ENCODE results near the gene CTU2. TPM values are rescaled to one million over a fixed set of nuclear protein-coding genes. Genes with fewer than 3 reads are reported as not detected.
A peak's percentile ranks its signal among the peaks of the same experiment; 100 is the strongest.

Gene CTU2
- total RNA-seq, 4 donors from 2014 or later = 0.88 to 20.3 (median 14.6) TPM

GRCh38 chr16:88763502-88764053, 57.3 kb downstream of the CTU2 start:
- Histone ChIP-seq H3K27me3 (no peaks in the 10 kb centered on the region), H3K27ac (peak overlapping the region in 1 of 2 donors; percentile 23), H3K4me1 (peaks cover 5 to 21% of the 10 kb centered on the region in 2 donors)

GRCh38 chr16:88764080-88764479, 57.8 kb downstream of the CTU2 start:
- Histone ChIP-seq H3K4me1 (peaks cover 10 to 26% of the 10 kb centered on the region in 2 donors), H3K27me3 (no peaks in the 10 kb centered on the region), H3K27ac (peak overlapping the region in 1 of 2 donors; percentile 23), H3K4me3 (no peak overlapping the region), H3K36me3 (no peaks in the 10 kb centered on the region), H3K9me3 (no peaks in the 10 kb centered on the region)
- DNase-seq = no peak
- no peak for TF ChIP-seq POLR2A (IDR thresholded peaks at IDR 0.05)
- no peak for TF ChIP-seq CTCF (IDR thresholded peaks at IDR 0.05)
- intact Hi-C loops (cut with DNase I; ENCODE audit: low total_unique reads) = no loop called here

More at GRCh38 chr16:88763502-88764053, 57.3 kb downstream of the CTU2 start:
- no peak for TF ChIP-seq POLR2A (IDR thresholded peaks at IDR 0.05)
- Histone ChIP-seq H3K4me3 (no peak overlapping the region), H3K9me3 (no peaks in the 10 kb centered on the region), H3K36me3 (no peaks in the 10 kb centered on the region)
- intact Hi-C loops (cut with DNase I; ENCODE audit: low total_unique reads) = no loop called here
- DNase-seq = no peak

- Histone ChIP-seq H3K4me3 (no peak overlapping the region), H3K27ac (no peak overlapping the region), H3K27me3 (no peaks in the 10 kb centered on the region), H3K4me1 (peaks cover 10 to 33% of the 10 kb centered on the region in 2 donors), H3K9me3 (no peaks in the 10 kb centered on the region), H3K36me3 (no peaks in the 10 kb centered on the region)
- intact Hi-C loops (cut with DNase I; ENCODE audit: low total_unique reads) = no loop called here
- DNase-seq = no peak
- TF ChIP-seq CTCF (IDR thresholded peaks at IDR 0.05) (no peak), POLR2A (IDR thresholded peaks at IDR 0.05) (no peak)
These were observed 58.6 kb downstream of the CTU2 start for GRCh38 chr16:88764913-88765349.

Small RNAs within 50 kb of the gene (microRNA-seq; reads per million reads assigned to microRNA genes)
- gene MIR4722 (ENCODE audit: borderline microRNAs expressed, borderline replicate concordance) = not detected

Other genes with a start within 250 kb of the CTU2 start
- gene ZC3H18, start 136.1 kb upstream of the CTU2 start, total RNA-seq = 10 to 100 TPM in 2 of 4 donors, 1 to 10 TPM in 1, under 1 TPM in 1; 0.88 to 58.8 (median 9.5) TPM
- gene IL17C, start 67.9 kb upstream of the CTU2 start, total RNA-seq = not detected
- 10 to 100 TPM; 17.4 to 72.0 (median 38.3) TPM for gene CYBA, start 55.5 kb upstream of the CTU2 start, total RNA-seq
- 10 to 100 TPM in 2 of 4 donors, 1 to 10 TPM in 2; 2.4 to 22.1 (median 15.0) TPM for gene MVD, start 43.4 kb upstream of the CTU2 start, total RNA-seq
- under 1 TPM in 2 of 4 donors, not detected in 2; 0.14 to 0.43 TPM for gene SNAI3, start 20.0 kb upstream of the CTU2 start, total RNA-seq
- 10 to 100 TPM; 14.2 to 33.2 (median 20.0) TPM for gene RNF166, start 95 bp upstream of the CTU2 start, total RNA-seq
- 100 to 1,000 TPM in 2 of 4 donors, 10 to 100 TPM in 2; 62.3 to 161 (median 123) TPM for gene PIEZO1, start 78.7 kb downstream of the CTU2 start, total RNA-seq
- 1 to 10 TPM in 1 of 4 donors, under 1 TPM in 1, not detected in 2; 0.34 to 6.6 TPM for gene CDT1, start 97.3 kb downstream of the CTU2 start, total RNA-seq
- 10 to 100 TPM; 32.5 to 82.2 (median 56.3) TPM for gene APRT, start 105.4 kb downstream of the CTU2 start, total RNA-seq
- gene GALNS, start 150.4 kb downstream of the CTU2 start, total RNA-seq = 10 to 100 TPM in 2 of 4 donors, 1 to 10 TPM in 2; 1.8 to 36.2 (median 16.4) TPM
- 100 to 1,000 TPM in 1 of 4 donors, 10 to 100 TPM in 3; 21.5 to 680 (median 70.6) TPM for gene TRAPPC2L, start 150.6 kb downstream of the CTU2 start, total RNA-seq
- gene PABPN1L, start 160.2 kb downstream of the CTU2 start, total RNA-seq = not detected